Prostate gland (tissue), 2 donors: ENCODE results near the gene ARHGAP4.

ENCODE experiments used
- CTCF ChIP-seq, 4 experiments: fragments of 200-600 bp in 2 of 4; fragments of 450-650 bp in 2 of 4; sonication (generic) in 2 of 4; IDR thresholded peaks; 1 replicate in 3 of 4; 2 replicates in 1 of 4; pipeline ENCODE4 v1.5.1; 2016 to 2019; ENCODE audit warnings: antibody characterized with exemption in 4 of 4, mild to moderate bottlenecking in 2 of 4, moderate library complexity in 2 of 4
- POLR2AphosphoS5 ChIP-seq: sonication (generic); formaldehyde crosslinking; IDR thresholded peaks from one replicate; pipeline ENCODE4 v1.6.1; 2017; ENCODE audit warnings: antibody characterized with exemption

DNA sequence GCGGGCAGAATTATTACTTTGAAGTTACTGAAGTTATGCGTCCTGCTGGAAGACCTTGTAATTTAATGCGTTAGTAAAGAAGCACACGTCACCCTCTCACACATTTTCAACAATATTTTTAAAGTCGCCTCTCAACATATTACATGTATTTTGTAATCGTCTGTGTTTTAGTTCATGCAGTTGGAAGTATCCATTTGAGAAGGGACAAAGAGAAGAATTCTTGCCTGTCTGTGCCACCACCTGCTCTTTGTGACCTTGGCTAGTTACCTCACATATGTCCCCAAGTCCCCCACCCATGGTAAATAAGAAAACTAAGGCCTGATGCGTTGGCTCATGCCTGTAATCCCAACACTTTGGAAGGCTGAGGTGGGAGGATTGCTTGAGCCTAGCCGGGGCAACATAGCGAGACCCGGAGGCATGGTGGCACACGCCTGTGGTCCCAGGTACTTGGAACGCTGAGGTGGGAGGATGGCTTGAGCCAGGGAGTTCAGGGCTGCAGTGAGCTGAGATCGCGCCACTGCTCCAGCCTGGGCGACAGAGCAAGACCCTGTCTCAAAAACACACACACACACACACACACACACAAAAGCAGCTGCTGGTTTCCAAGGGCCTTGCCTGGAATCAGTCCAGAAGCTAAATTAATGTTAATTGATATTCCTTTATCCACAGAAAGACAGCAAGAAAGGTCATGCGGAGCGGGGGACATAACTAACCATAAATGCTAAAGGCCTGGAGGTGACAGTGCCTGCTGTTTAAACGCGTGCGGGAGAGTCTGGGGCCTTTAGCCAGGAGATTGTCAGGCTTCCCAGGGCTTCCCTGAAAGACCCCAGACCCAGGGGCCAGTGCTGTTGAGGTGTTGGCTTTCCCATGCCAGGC is 47.3 kb upstream of the ARHGAP4 start:
- TF ChIP-seq POLR2AphosphoS5 (no peak), CTCF (IDR thresholded peaks at IDR 0.05) (no peak)
